T-cell (primary cell): ENCODE measurements around the gene SFMBT2. TPM values are rescaled to one million over a fixed set of nuclear protein-coding genes. Genes with fewer than 3 reads are reported as not detected.

Source experiments
- ATAC-seq, 4 experiments: fragments of 200-7000 bp in 3 of 4; fragments of 150-1000 bp in 1 of 4; cut with Tn5 transposase; replicated peaks in 1 of 4; 1 replicate in 3 of 4; 2 replicates in 1 of 4; pipeline ENCODE4 v1.10.0; 2021; ENCODE audit warnings: moderate library complexity in 3 of 4, mild to moderate bottlenecking in 2 of 4, moderate number of reproducible peaks in 1 of 4
- CTCF ChIA-PET, 2 donors: fragments of 300-600 bp; sonication (Branson Sonifier 250); formaldehyde crosslinking; loops; one replicate each; lab custom pipeline; 2022; ENCODE audit warnings: antibody characterized with exemption in 2 of 2; lab: Charles Lee
- POLR2A ChIA-PET, 2 donors: fragments of 300-600 bp; sonication (Branson Sonifier 250); formaldehyde crosslinking; loops; one replicate each; lab custom pipeline; 2022; ENCODE audit warnings: antibody characterized with exemption in 2 of 2; lab: Charles Lee
- DNase-seq, 35 experiments: peaks; one replicate each; pipeline versions ENCODE4 v3.0.0 to v3.0.0-alpha.2; 2013 to 2023
- H3K27ac ChIP-seq: one replicate; pipeline ENCODE4 v1.5.1; 2013; ENCODE audit warnings: low read length
- H3K27me3 ChIP-seq, 2 experiments: replicated peaks in 1 of 2; 1 replicate in 1 of 2; 2 replicates in 1 of 2; pipeline versions ENCODE4 v1.6.1 to v1.7.0; 2013; ENCODE audit warnings: low read length in 1 of 2, mixed read lengths in 1 of 2; ENCODE audit not compliant: control insufficient read depth in 2 of 2, insufficient read depth in 2 of 2; ENCODE audit errors: extremely low read depth in 1 of 2
- H3K36me3 ChIP-seq, 2 donors: 1 replicate in 1 of 2; 2 replicates in 1 of 2; pipeline versions ENCODE4 v1.6.1 to v1.7.0; 2013; ENCODE audit warnings: low read length in 1 of 2; ENCODE audit not compliant: control insufficient read depth in 2 of 2, insufficient read depth in 1 of 2; ENCODE audit errors: extremely low read depth in 1 of 2
- H3K4me1 ChIP-seq, 2 experiments: 1 replicate in 1 of 2; 2 replicates in 1 of 2; pipeline versions ENCODE4 v1.6.1 to v1.7.0; 2013; ENCODE audit warnings: low read length in 2 of 2, mixed read lengths in 1 of 2; ENCODE audit not compliant: insufficient read depth in 2 of 2, control insufficient read depth in 1 of 2; ENCODE audit errors: extremely low read depth in 1 of 2
- H3K4me3 ChIP-seq, 2 donors: 1 replicate in 1 of 2; 2 replicates in 1 of 2; pipeline versions ENCODE4 v1.5.1 to v1.7.0; 2013; ENCODE audit warnings: mild to moderate bottlenecking in 2 of 2, low read length in 1 of 2, moderate library complexity in 1 of 2; ENCODE audit not compliant: control insufficient read depth in 1 of 2; ENCODE audit errors: extremely low read depth in 1 of 2
- H3K9me3 ChIP-seq: 2 replicates; pipeline ENCODE4 v1.7.0; 2013
- H3K27ac Mint-ChIP-seq, 2 donors: one replicate each; pipeline ENCODE4 v1.8.0; 2020 to 2021; ENCODE audit warnings: mild to moderate bottlenecking in 2 of 2, mixed read lengths in 2 of 2
- H3K27me3 Mint-ChIP-seq, 2 donors: one replicate each; pipeline ENCODE4 v1.8.0; 2021 to 2022; ENCODE audit warnings: mixed read lengths in 2 of 2
- H3K36me3 Mint-ChIP-seq: one replicate; pipeline ENCODE4 v1.8.0; 2021; ENCODE audit warnings: mixed read lengths
- H3K4me1 Mint-ChIP-seq, 3 donors: one replicate each; pipeline ENCODE4 v1.8.0; 2020 to 2022; ENCODE audit warnings: mixed read lengths in 3 of 3, mild to moderate bottlenecking in 1 of 3
- H3K4me3 Mint-ChIP-seq, 3 donors: one replicate each; pipeline ENCODE4 v1.8.0; 2020 to 2022; ENCODE audit warnings: mild to moderate bottlenecking in 3 of 3, mixed read lengths in 3 of 3, moderate library complexity in 3 of 3
- H3K9me3 Mint-ChIP-seq, 3 donors: one replicate each; pipeline ENCODE4 v1.8.0; 2020 to 2022; ENCODE audit warnings: mixed read lengths in 3 of 3
- WGBS: methylation state at CpG from one replicate; pipeline ENCODE4 v1.1.5; 2013; ENCODE audit warnings: missing lambda C conversion rate; ENCODE audit not compliant: insufficient coverage; 5-methylcytosine and 5-hydroxymethylcytosine counted together
- total RNA-seq, 35 experiments: library from RNA in 6 of 35; stranded (reverse) in 6 of 35; fragments of 120-200 nt in 1 of 35; gene quantifications; one replicate each; pipeline versions ENCODE4 v1.2.1 to v1.2.4 and lab custom pipeline; 2013 to 2026

SFMBT2 gene
- total RNA-seq, 5 donors from 2014 or later (not counting 1 experiment from before 2014, with no cell fraction given), result 32.7 to 38.3 (median 36.8) TPM

DNA sequence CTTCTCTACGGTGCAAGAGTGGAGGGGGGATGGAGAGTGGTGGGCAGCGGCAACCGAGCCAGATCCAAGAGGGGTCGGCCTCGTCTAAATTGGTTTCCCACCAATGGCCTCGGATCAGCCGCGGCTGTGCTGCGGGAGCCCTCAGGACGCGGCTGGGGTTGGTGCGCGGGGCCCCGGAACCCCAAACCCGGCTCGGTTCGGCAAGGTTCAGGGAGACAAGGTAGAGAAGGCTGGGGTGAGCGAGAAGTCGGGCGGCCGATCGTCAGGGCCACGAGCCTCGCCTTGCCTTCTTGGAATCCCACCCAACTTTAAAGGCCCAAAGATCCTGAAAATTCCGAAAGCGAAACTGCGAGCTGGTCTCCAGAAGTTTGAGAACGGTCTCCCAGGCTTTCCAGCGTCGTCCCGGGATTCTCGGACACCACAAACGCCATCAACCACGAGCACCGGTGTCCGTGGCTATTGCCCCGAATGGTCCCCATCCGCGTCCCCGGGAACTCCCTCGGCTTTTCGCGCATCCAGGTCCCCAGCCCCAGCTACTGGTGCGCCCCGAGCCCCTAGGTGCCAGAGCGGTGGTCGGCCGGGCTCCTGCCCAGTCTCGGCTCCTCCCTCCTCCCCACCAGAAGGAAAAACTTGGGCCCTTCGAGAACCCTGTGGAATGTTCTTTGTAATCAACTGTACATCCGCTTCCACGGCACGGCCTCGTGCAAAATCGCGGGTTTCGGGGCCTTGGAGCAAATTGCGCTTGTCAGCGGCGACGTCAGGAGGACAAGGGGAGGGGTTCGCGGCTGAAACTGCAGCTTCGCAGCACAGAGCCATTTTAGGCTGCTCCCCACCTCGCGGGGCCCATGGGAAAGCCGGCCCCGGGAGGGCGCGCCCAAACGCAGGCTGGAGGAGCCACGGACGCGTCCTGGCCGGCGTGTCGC lies 3.2 kb downstream of the SFMBT2 start:
- Mint-ChIP-seq H3K36me3 (peaks cover 11% of the 10 kb centered on the region), H3K27me3 (peaks cover 0 to 1% of the 10 kb centered on the region in 2 donors), H3K4me3 (peak overlapping the region; percentile 93 to 99 (median 94)), H3K27ac (peak overlapping the region; percentile 52 to 74), H3K9me3 (no peaks in the 10 kb centered on the region), H3K4me1 (peaks cover 61 to 73% (median 61%) of the 10 kb centered on the region in 3 donors)
- Histone ChIP-seq H3K9me3 (no peaks in the 10 kb centered on the region), H3K4me3 (peak overlapping the region; percentile 80 to 97), H3K36me3 (peaks cover 0 to 7% of the 10 kb centered on the region in 2 donors), H3K27ac (no peak overlapping the region), H3K27me3 (peaks cover 3 to 24% of the 10 kb centered on the region in 2 experiments), H3K4me1 (peaks cover 23 to 44% of the 10 kb centered on the region in 2 experiments)
- POLR2A ChIA-PET, result no interaction called here
- CTCF ChIA-PET, result interaction anchor here (0.6 to 2.2 kb wide), 2 partner anchors 149 to 1593 kb away, joined by 5 read pairs; no protein-coding TSS in a partner anchor
- ATAC-seq (peak; percentile 17 to 31 (median 20)), DNase-seq (peak in 32 of 35 experiments; percentile 29 to 75 (median 58))
- 35% methylated on average over 63 of the region's 77 CpGs for WGBS

- Histone ChIP-seq H3K9me3 (no peaks in the 10 kb centered on the region), H3K4me3 (peak overlapping the region in 1 of 2 donors; percentile 97), H3K27ac (no peak overlapping the region), H3K4me1 (peaks cover 18 to 36% of the 10 kb centered on the region in 2 experiments), H3K27me3 (peaks cover under 1 to 16% of the 10 kb centered on the region in 2 experiments), H3K36me3 (peaks cover 0 to 7% of the 10 kb centered on the region in 2 donors)
- H3K4me3 Mint-ChIP-seq, result peak overlapping the region; percentile 93 to 99 (median 94)
- ATAC-seq (no peak), DNase-seq (no peak)
- ChIA-PET CTCF (interaction anchor here in 1 of 2 donors (0.6 kb wide), 1 partner anchor 117 kb away, joined by 3 read pairs; no protein-coding TSS in a partner anchor), POLR2A (interaction anchor here (0.5 to 0.6 kb wide), 2 partner anchors 483 to 1772 kb away, joined by 3 to 4 read pairs; no protein-coding TSS in a partner anchor)
- peaks cover 61 to 71% (median 61%) of the 10 kb centered on the region in 3 donors for H3K4me1 Mint-ChIP-seq
- 89% methylated on average over 5 of the region's 14 CpGs for WGBS
- peaks cover 0 to 1% of the 10 kb centered on the region in 2 donors for H3K27me3 Mint-ChIP-seq
- peaks cover 11% of the 10 kb centered on the region for H3K36me3 Mint-ChIP-seq
- no peaks in the 10 kb centered on the region for H3K9me3 Mint-ChIP-seq
- peak overlapping the region in 1 of 2 donors; percentile 74 for H3K27ac Mint-ChIP-seq
Measured at GRCh38 chr10:7406712-7407333, 4.0 kb downstream of the SFMBT2 start.

- H3K9me3 ChIP-seq, result no peaks in the 10 kb centered on the region
- POLR2A ChIA-PET, result no interaction called here
- no CpG with 5 or more reads among the region's 4 CpGs for whole genome bisulfite sequencing
- Mint-ChIP-seq H3K27ac (peak overlapping the region in 1 of 2 donors; percentile 41), H3K4me3 (no peak overlapping the region), H3K9me3 (no peaks in the 10 kb centered on the region), H3K4me1 (peaks cover 63 to 67% (median 67%) of the 10 kb centered on the region in 3 donors), H3K27me3 (peaks cover 0 to 1% of the 10 kb centered on the region in 2 donors), H3K36me3 (peaks cover 15% of the 10 kb centered on the region)
- peaks cover 13 to 27% of the 10 kb centered on the region in 2 experiments for H3K4me1 ChIP-seq
- H3K4me3 ChIP-seq, result no peak overlapping the region
- no peak for DNase-seq
- H3K27ac ChIP-seq, result no peak overlapping the region
- ATAC-seq, result no peak
- H3K27me3 ChIP-seq, result peaks cover 0 to 7% of the 10 kb centered on the region in 2 experiments
- CTCF ChIA-PET, result interaction anchor here (0.6 to 0.8 kb wide), 2 partner anchors 16 to 24 kb away, joined by 3 to 5 read pairs; no protein-coding TSS in a partner anchor
- H3K36me3 ChIP-seq, result peaks cover 0 to 7% of the 10 kb centered on the region in 2 donors
Measured at GRCh38 chr10:7405637-7406036, 5.2 kb downstream of the SFMBT2 start.

GRCh38 chr10:7403620-7404019 lies 7.2 kb downstream of the SFMBT2 start:
- peaks cover 28% of the 10 kb centered on the region for H3K36me3 Mint-ChIP-seq
- POLR2A ChIA-PET, result no interaction called here

DNA sequence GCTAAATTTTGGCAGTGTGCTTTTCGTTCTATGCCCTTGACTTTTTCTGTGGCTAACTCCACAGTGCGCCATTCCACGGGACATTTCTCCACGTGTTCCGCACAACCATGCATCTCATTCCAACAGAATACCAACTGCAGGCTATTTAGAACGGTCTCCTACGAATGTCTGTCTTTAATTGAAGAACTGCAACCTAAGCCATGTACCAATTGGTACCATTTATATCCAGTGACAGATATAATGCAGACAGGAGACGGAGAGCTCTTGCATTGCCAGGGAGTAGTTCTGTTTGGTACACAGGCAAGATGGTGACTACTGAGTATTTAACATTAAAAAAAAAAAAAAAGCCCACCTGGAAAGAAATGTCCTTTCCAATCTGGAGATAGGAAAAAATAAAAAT lies 9.1 kb downstream of the SFMBT2 start:
- ChIA-PET CTCF (no interaction called here), POLR2A (no interaction called here)
- WGBS, result 93% methylated on average over 2 of the region's 8 CpGs
- Histone ChIP-seq H3K27me3 (no peaks in the 10 kb centered on the region), H3K27ac (no peak overlapping the region), H3K36me3 (peaks cover 0 to 7% of the 10 kb centered on the region in 2 donors), H3K9me3 (no peaks in the 10 kb centered on the region), H3K4me3 (no peak overlapping the region), H3K4me1 (peaks cover 8 to 9% of the 10 kb centered on the region in 2 experiments)
- H3K27me3 Mint-ChIP-seq, result no peaks in the 10 kb centered on the region
- no peak overlapping the region for H3K4me3 Mint-ChIP-seq
- peaks cover 73 to 82% (median 73%) of the 10 kb centered on the region in 3 donors for H3K4me1 Mint-ChIP-seq
- H3K27ac Mint-ChIP-seq, result no peak overlapping the region
- H3K36me3 Mint-ChIP-seq, result peaks cover 29% of the 10 kb centered on the region
- no peaks in the 10 kb centered on the region for H3K9me3 Mint-ChIP-seq
- no peak for DNase-seq
- no peak for ATAC-seq

More at GRCh38 chr10:7403620-7404019, 7.2 kb downstream of the SFMBT2 start:
- no peak for DNase-seq
- Histone ChIP-seq H3K9me3 (no peaks in the 10 kb centered on the region), H3K4me1 (peaks cover 13 to 23% of the 10 kb centered on the region in 2 experiments), H3K27ac (no peak overlapping the region), H3K36me3 (peaks cover 0 to 7% of the 10 kb centered on the region in 2 donors), H3K27me3 (peaks cover 0 to 7% of the 10 kb centered on the region in 2 experiments), H3K4me3 (no peak overlapping the region)
- WGBS, result no CpG with 5 or more reads among the region's 1 CpG
- no peaks in the 10 kb centered on the region for H3K27me3 Mint-ChIP-seq
- CTCF ChIA-PET, result no interaction called here
- H3K4me1 Mint-ChIP-seq, result peaks cover 65 to 78% (median 71%) of the 10 kb centered on the region in 3 donors
- no peak for ATAC-seq
- H3K27ac Mint-ChIP-seq, result no peak overlapping the region
- H3K9me3 Mint-ChIP-seq, result no peaks in the 10 kb centered on the region
- no peak overlapping the region for H3K4me3 Mint-ChIP-seq

- Histone ChIP-seq H3K27me3 (no peaks in the 10 kb centered on the region), H3K36me3 (peaks cover 0 to 4% of the 10 kb centered on the region in 2 donors), H3K27ac (no peak overlapping the region), H3K9me3 (no peaks in the 10 kb centered on the region), H3K4me1 (peaks cover 3 to 6% of the 10 kb centered on the region in 2 experiments), H3K4me3 (no peak overlapping the region)
- Mint-ChIP-seq H3K4me1 (peaks cover 72 to 81% (median 73%) of the 10 kb centered on the region in 3 donors), H3K27ac (no peak overlapping the region), H3K36me3 (peaks cover 29% of the 10 kb centered on the region), H3K27me3 (no peaks in the 10 kb centered on the region), H3K9me3 (no peaks in the 10 kb centered on the region), H3K4me3 (no peak overlapping the region)
- 100% methylated on average over 1 of the region's 6 CpGs for WGBS
- ChIA-PET POLR2A (no interaction called here), CTCF (no interaction called here)
- no peak for ATAC-seq
- DNase-seq, result no peak
Measured at GRCh38 chr10:7401156-7401555, 9.7 kb downstream of the SFMBT2 start.
